ENCODE data around the gene DNAJC4. TPM values are rescaled to one million over a fixed set of nuclear protein-coding genes. Genes with fewer than 3 reads are reported as not detected.

DNAJC4 gene
- total and polyA plus RNA-seq, 9 of the 15 experiments (the other 6 are each of a cell fraction or from before 2014, with no cell fraction given): 4.0 to 32.6 (median 19.9) TPM

DNA sequence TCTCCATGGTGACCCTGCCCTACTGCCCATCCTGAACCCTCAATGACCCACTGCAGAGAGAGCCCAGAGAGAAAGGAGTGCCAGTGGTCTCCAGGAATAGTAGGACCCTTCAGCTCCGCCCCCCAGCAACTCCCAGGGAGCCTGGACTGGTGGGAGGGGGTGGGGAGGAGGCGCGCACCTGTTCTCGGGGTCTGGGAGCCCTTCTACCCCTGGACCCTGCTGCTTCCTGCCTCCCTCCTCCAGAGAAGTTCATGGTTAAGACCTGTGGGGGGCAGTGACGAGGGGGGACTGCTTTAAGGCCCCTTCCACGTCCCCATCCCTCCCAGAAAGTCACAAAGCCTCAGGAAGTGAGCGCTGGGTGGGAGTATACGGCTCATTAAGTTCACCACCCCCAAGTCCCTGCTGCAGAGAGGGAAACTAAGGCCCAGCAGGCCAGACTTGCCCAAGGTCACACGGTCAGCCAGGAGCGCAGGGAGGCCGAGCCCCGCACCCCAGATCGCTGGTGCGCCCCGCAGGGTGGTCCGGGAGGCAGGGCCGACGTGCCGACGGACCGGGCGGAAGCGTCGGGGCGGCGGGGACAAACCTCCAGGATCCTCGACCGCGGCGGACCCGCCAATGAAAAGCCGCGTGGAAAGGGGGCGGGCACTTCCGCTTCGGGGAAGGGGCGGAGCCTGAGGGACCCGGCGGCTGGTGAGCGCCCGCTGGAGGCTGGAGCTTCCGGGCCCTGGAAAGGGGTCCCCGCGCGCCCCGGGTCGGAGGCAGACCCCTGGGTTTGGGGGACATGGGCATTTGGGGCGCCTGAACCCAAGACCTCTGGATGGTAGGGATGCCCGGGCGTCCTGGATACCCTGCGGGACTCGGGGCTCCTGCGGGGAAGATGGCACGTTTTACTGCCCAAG lies 4.5 kb upstream of the DNAJC4 start, which contains the start of the genes NUDT22 and TRPT1 (continued):
- TF ChIP-seq JUND (IDR thresholded peaks at IDR 0.05; ENCODE audit: borderline replicate concordance, low read depth, low read length) (no peak), JUND (tag; IDR thresholded peaks at IDR 0.05; ENCODE audit: borderline replicate concordance, low read depth, low read length) (no peak), HDAC1 (IDR thresholded peaks at IDR 0.05) (0 out of 4 replicates have a peak, but pooled peaks of 1 of the 2 experiments have one; percentile 28), TRIM24 (IDR thresholded peaks at IDR 0.05) (peak in 1 of 2 experiments; percentile 65; a peak in 1 of 4 replicates), NR2C2 (CRISPR knock-in tag; IDR thresholded peaks at IDR 0.05) (no peak), NR2C2 (tag; IDR thresholded peaks at IDR 0.05) (peak; percentile 61), ETV1 (tag; conservative IDR thresholded peaks at IDR 0.05; ENCODE audit: low read depth) (peak; percentile 42), HMG20A (CRISPR knock-in tag; conservative IDR thresholded peaks at IDR 0.05) (no peak), ZNF274 (IDR thresholded peaks at IDR 0.05; ENCODE audit: borderline replicate concordance, low read depth, low read length) (no peak), ETV5 (CRISPR knock-in tag; IDR thresholded peaks at IDR 0.05; ENCODE audit: low read depth) (peak; percentile 82), PCBP1 (IDR thresholded peaks at IDR 0.05; ENCODE audit: low read depth, low read length, poor library complexity, severe bottlenecking) (peak; percentile 71), NUFIP1 (IDR thresholded peaks at IDR 0.05; ENCODE audit: partially characterized antibody) (no peak), HCFC1 (IDR thresholded peaks at IDR 0.05; ENCODE audit: low read depth, low read length) (peak; percentile 52), ZNF143 (CRISPR knock-in tag; IDR thresholded peaks at IDR 0.05) (0 out of 2 replicates have a peak, but pooled peaks have one; percentile 38), ESRRA (IDR thresholded peaks at IDR 0.05; ENCODE audit: borderline replicate concordance, low read depth) (peak; percentile 52; the same call in 1 of the 2 replicates), SUPT5H (IDR thresholded peaks at IDR 0.05) (peak; percentile 80), ZNF354B (CRISPR knock-in tag; IDR thresholded peaks at IDR 0.05) (no peak), TEAD4 (IDR thresholded peaks at IDR 0.05; ENCODE audit: low read length) (peak; percentile 2), TEAD4 (CRISPR knock-in tag; IDR thresholded peaks at IDR 0.05; ENCODE audit: borderline replicate concordance) (no peak)
- TF ChIP-seq, protein P1, sequence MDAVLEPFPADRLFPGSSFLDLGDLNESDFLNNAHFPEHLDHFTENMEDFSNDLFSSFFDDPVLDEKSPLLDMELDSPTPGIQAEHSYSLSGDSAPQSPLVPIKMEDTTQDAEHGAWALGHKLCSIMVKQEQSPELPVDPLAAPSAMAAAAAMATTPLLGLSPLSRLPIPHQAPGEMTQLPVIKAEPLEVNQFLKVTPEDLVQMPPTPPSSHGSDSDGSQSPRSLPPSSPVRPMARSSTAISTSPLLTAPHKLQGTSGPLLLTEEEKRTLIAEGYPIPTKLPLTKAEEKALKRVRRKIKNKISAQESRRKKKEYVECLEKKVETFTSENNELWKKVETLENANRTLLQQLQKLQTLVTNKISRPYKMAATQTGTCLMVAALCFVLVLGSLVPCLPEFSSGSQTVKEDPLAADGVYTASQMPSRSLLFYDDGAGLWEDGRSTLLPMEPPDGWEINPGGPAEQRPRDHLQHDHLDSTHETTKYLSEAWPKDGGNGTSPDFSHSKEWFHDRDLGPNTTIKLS (IDR thresholded peaks at IDR 0.05; ENCODE audit: borderline replicate concordance, low read depth): peak; percentile 65; the same call in 1 of the 2 replicates
- TF ChIP-seq, protein P2, sequence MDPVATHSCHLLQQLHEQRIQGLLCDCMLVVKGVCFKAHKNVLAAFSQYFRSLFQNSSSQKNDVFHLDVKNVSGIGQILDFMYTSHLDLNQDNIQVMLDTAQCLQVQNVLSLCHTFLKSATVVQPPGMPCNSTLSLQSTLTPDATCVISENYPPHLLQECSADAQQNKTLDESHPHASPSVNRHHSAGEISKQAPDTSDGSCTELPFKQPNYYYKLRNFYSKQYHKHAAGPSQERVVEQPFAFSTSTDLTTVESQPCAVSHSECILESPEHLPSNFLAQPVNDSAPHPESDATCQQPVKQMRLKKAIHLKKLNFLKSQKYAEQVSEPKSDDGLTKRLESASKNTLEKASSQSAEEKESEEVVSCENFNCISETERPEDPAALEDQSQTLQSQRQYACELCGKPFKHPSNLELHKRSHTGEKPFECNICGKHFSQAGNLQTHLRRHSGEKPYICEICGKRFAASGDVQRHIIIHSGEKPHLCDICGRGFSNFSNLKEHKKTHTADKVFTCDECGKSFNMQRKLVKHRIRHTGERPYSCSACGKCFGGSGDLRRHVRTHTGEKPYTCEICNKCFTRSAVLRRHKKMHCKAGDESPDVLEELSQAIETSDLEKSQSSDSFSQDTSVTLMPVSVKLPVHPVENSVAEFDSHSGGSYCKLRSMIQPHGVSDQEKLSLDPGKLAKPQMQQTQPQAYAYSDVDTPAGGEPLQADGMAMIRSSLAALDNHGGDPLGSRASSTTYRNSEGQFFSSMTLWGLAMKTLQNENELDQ (CRISPR knock-in tag; IDR thresholded peaks at IDR 0.05; ENCODE audit: borderline replicate concordance): no peak
- TF ChIP-seq, protein P3, sequence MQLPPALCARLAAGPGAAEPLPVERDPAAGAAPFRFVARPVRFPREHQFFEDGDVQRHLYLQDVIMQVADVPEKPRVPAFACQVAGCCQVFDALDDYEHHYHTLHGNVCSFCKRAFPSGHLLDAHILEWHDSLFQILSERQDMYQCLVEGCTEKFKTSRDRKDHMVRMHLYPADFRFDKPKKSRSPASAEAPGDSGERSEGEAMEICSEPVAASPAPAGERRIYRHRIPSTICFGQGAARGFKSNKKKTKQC (CRISPR knock-in tag; IDR thresholded peaks at IDR 0.05): no peak
- TF ChIP-seq, protein P4, sequence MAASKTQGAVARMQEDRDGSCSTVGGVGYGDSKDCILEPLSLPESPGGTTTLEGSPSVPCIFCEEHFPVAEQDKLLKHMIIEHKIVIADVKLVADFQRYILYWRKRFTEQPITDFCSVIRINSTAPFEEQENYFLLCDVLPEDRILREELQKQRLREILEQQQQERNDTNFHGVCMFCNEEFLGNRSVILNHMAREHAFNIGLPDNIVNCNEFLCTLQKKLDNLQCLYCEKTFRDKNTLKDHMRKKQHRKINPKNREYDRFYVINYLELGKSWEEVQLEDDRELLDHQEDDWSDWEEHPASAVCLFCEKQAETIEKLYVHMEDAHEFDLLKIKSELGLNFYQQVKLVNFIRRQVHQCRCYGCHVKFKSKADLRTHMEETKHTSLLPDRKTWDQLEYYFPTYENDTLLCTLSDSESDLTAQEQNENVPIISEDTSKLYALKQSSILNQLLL (CRISPR knock-in tag; IDR thresholded peaks at IDR 0.05; ENCODE audit: borderline replicate concordance): no peak
